Spleen (tissue), 7 donors: ENCODE measurements around the gene FSHR.

ENCODE experiments used
- CTCF ChIP-seq, 11 experiments: fragments of 200-600 bp in 7 of 11; fragments of 450-650 bp in 4 of 11; sonication (generic) in 4 of 11; IDR thresholded peaks in 8 of 11; conservative IDR thresholded peaks in 3 of 11; 1 replicate in 7 of 11; 2 replicates in 4 of 11; pipeline versions ENCODE4 v1.4.0 to v1.8.0; 2016 to 2021; ENCODE audit warnings: antibody characterized with exemption in 11 of 11, inconsistent platforms in 4 of 11, mild to moderate bottlenecking in 1 of 11
- POLR2A ChIP-seq, 3 donors: fragments of 450-650 bp; IDR thresholded peaks; one replicate each; pipeline ENCODE4 v1.5.1; 2017; ENCODE audit warnings: antibody characterized with exemption in 3 of 3, mild to moderate bottlenecking in 1 of 3
- donor health status: DM: no; HTN: no; CAD: no; lungs with moderate emphysema.
- donor health status: DM: no; HTN: no; CAD: no.
- donor health status: DM: no; HTN: no; CAD: no.

DNA sequence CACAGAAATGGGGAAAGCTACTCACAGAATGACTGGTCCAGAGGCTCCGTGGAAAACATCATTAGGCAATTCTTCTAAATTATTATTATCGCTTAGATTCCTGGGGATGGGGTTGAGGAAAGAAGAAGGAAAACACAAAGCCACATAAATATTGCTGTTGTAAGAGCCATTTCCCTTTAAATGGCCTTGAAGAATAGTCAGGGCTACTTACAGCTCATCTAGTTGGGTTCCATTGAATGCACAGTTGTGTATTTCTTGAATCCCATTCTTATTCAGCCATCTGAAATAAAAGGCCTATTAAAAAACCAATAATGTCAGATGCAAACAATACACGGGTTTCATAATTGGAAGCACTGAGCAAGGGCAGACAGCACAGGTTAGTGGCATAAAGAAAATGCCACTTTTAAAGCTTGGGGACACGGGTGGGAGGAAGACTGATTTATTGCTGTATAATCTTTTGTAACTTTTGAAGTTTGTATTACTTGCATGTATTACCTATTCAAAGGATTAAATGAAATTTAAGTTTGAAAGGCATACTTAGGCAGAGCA lies 171.4 kb downstream of the FSHR start:
- TF ChIP-seq CTCF (IDR thresholded peaks at IDR 0.05 in 8 of 11, conservative IDR thresholded peaks at IDR 0.05 in 3 of 11): no peak
- no peak for TF ChIP-seq POLR2A (IDR thresholded peaks at IDR 0.05)
